ENCODE measurements around the gene CSTPP1.

GRCh38 chr11:47202576-47202975 is 266.0 kb downstream of the CSTPP1 start:
- TF ChIP-seq, protein P1, sequence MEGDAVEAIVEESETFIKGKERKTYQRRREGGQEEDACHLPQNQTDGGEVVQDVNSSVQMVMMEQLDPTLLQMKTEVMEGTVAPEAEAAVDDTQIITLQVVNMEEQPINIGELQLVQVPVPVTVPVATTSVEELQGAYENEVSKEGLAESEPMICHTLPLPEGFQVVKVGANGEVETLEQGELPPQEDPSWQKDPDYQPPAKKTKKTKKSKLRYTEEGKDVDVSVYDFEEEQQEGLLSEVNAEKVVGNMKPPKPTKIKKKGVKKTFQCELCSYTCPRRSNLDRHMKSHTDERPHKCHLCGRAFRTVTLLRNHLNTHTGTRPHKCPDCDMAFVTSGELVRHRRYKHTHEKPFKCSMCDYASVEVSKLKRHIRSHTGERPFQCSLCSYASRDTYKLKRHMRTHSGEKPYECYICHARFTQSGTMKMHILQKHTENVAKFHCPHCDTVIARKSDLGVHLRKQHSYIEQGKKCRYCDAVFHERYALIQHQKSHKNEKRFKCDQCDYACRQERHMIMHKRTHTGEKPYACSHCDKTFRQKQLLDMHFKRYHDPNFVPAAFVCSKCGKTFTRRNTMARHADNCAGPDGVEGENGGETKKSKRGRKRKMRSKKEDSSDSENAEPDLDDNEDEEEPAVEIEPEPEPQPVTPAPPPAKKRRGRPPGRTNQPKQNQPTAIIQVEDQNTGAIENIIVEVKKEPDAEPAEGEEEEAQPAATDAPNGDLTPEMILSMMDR (IDR thresholded peaks at IDR 0.05): no peak
- TF ChIP-seq EZH2 (IDR thresholded peaks at IDR 0.05): no peak
- no peak for TF ChIP-seq EZH2phosphoT487 (IDR thresholded peaks at IDR 0.05)
